ENCODE results near the gene FUT8.

The FUT8 gene

DNA sequence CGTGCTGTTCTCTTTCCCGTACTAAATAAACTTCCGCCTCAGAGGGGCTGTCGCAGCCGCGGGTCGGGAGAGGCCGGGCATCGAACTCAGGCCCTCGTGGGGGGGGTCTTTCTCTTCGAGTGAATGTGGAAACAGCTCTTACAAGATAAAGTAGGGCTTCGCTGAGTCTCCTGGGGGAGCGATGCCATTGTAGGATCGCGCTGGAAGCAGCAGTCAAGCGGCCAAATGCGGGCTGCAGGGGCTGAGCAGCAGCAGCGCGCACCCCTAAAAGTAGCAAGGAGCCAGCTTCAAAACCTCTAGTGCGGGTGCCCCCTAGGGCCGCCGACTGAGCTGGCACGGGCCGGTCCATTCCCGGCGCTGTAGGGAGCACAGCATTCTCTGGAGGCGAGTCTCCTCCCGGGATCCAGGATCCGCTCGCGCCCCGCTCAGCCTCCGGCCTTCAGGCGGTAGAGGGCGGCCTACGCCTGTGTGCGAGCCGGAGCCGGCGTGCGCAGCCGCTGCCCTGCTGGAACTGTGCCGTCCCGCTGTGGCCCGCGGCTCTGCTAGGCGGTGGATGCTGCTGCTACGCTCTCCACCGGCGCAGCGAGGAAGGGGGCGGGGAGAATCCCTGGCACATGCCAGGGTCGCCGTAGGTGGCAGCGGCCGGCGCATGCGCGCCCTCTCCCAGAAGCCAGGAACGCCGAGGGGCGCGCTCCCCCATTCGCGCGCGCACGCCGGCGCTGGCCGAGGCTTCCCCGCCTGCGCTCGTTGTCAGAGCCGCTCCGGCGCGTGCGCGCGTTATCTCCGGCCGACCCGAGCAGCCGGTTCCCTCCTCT is at the start of gene FUT8:
Gene FUT8 (plus strand): TSS at position 699 of the 815 bp plus-strand sequence. CDS start 148,834 bp downstream, outside the sequence.
- DNase-seq = peak; percentile 97

DNA sequence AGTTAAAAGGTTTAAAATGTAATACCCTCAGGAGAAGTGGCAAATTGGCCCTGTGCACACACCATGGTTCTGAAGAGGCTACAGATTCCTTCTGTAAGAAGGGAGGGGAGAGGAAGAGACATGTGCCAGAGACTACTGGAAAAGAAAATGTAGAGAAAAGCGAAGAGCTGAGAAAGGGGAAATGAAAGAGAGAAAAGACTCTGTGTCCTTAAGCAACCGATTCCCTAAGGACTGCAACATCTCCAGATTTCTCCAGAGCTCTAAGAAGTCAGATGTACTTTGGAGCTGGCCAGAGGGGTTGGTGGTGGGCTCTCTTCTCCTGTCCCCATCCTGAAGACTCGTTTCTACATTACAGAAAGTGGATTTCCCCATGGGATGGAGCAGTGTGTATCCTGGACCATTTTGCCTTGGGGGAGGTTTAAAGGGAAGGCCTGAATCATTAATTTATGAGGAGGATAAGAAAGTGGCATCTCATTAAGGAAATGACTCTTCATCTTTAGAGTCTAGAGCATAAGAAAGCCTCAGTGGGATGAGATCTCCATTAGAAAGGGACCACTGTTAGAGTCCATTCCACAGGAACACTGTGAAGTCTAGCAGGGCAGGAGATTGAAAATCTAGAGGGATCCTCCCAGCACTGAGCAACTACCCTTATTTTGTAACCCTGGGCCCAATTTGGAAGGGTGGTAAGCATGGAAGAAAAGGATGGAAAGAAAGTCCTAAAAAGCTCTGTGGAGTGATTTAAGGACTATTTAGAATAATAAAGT is 45.5 kb upstream of the FUT8 start:
- DNase-seq = no peak

DNA sequence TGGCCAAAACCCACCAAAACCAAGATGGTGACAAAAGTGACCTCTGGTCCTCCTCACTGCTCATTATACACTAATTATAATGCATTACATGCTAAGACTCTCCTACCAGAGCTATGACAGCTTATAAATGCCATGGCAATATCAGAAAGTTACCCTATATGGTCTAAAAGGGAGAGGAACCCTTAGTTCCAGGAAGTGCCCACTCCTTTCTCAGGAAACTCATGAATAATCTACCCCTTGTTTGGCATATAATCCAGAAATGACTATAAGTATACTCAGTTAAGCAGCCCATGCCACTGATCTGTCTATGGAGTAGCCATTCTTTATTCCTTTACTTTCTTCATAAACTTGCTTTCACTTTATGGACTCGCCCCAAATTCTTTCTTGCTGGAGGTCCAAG is 43.0 kb upstream of the FUT8 start:
- DNase-seq = peak; percentile 12

DNA sequence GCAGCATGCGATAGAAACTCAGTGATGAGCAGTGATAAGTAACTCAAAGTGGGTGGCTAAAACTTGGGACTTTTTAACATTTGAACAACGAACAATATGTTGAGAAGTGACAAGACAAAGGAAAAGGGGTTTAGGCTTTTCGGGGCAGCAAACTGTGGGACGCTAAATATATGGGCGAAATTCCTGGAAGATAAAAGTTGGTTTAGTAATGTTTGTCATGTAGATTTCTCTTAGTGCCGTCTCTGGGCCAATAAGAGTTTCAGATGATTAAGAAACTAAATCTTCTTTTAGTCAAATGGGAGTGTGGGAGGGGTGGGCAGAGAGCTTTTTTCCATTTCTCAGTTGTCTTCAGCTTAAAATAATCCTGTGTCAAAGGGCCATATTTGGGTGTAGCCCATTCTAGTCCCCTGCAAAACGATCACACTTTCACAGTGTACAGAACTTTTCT is 41.7 kb upstream of the FUT8 start:
- peak; percentile 30 for DNase-seq

DNA sequence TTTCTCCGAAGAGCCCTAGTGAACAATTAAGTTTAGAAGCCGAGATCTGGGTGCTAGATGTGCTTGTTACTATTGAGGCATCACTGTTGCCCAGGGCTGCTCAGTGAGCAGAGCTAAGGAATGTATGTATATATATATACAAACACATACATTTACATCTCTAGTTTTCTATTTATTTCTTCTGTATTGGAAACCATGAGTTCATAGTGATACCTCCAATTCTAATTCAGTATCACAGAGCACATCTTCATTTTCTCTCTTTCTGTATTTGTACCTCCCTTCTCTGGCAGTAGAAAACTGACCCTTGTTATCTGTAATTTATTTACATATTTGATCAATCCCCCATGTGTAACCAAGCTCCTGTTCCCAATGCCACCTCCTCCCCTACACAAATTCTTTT is 40.7 kb upstream of the FUT8 start:
- DNase-seq = no peak

DNA sequence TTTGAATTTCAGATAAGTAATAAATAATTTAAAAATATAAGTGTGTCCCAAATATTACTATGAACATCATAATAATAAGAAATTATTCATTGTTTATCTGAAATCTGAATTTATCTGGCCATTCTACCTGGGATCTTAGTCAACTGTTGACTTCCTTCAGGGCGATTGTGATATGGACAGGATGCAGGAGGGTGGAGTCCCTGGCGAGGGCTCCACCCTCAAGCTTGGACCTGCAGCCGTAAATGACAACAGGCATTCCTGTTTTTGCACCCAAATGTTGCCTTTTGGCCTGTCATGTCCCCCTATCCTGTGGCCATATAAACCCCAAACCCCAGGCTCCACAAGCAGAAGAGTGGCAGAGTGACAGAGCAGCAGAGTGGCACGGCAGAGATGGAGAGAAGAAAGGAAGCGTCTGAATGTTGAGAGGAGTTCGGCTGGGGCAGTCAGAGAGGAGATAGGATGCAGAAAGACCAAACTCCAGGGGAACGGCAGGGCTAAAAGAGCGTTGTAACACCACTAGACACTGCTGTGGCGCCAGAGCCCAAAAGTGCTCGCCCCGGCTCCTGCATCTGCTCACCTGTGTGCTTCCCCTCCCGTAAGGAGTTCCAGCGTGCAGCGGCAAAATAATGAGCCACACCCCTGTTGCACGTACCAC is 39.4 kb upstream of the FUT8 start:
- DNase-seq = no peak

DNA sequence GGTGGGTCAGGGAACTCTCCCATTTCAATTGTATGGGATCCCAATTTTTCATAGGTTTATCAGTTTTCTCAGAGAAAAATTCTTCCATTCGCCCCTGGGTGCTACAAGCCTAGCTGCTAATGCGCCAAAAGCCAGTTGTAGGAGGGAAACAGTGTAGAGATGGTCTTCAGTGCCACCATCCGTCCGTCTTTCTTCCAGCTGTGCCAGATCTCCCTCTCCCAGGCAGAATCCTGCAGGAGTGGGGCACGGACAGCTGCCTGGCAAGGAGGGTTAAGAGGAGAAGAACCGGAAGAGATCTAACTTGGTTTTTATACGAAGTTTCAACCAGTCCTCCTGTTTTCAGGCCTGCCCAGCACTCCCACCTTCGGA is 38.9 kb upstream of the FUT8 start:
- no peak for DNase-seq

DNA sequence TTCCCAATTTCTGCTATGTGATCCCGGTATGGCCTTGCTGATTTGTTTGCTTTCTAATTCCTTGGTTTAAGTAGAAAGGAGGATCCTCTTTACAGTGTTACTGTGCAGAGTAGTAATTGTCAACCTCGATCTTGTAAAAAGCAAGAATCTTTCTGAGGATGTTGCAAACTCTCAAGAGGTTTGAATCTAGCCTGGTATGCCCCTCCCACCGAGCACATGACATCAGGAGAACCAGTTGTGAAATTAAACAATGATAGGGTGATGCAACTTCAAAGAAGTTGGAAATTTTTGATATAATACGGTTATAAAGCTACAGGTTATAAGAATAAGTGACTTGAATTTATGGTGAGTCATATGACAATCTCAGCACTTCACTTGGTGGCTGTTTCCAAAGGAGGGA is 35.0 kb upstream of the FUT8 start:
- DNase-seq = no peak

DNA sequence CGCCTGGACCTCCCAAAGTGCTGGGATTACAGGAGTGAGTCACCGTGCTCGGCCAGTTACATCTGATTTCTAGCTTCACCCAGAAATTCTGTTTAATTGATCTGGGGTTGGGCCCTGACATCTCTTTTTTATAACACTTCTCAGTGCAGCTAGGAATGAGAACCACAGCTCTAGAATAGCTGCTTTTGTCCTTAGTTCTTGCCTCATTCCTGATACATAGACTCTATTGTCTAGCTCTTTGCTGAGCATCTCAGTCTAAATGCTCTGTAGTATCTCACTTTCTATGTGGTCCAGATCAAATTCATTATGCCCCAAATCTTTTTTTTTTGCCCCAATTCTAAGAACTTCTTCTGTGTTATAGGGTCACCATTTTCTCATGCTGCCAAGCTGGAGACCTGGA is 29.9 kb upstream of the FUT8 start:
- no peak for DNase-seq

DNA sequence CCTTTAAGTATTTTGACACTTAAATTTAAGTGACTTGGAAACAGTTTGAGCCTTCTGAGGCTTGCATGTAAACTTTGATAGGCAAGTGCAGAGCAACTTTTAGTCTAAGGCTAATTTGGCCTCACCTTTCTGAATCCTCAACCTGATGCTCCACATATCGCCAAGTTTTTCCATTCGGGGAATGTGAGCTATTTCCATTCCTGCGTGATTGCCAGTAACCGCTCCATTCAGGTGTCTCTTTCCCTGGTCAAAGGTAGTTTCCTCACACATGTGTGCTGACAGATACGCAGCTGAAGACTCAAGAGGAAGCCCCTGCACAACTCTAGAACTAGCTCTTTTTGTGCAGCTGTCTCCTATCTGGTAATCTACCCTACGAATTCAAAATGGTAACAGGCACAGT is 25.4 kb upstream of the FUT8 start:
- no peak for DNase-seq

DNA sequence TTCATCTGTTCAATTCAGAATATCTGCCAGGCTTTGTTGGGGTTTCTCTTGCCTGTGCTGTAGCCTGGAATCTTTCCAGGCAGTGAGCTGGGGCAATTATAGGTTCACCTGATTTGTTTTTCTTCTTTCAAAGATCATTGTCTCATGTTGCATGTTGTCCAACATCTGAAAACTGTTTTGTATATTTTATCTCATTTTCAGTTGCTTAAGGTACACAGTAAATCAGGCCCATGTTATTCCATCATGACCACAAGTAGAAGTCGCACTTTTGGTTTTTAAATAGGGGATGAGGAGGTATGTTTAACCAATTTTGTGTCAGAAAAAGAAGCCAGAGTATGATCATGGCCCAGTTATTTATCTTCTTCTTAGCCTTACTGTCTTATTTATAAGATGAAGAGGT is 24.9 kb upstream of the FUT8 start:
- no peak for DNase-seq

DNA sequence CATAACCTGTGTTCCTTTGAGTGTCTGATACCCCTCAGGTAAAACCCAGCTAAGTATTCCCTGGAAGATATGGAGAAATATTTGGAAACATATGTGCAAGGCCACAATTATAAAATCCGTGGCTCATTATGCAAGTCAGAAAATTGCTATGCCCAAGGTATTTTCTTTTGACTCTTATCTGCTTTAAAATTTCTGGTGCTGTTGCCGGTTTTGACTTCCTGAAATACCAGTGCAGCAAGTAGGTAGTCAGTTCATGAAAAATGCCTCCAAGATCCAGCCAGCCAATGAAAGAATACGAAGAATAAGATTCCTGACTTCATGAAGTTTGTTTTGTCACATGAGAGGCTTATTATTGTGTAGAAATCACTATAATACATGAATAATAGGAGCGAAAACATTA is 20.2 kb upstream of the FUT8 start:
- no peak for DNase-seq

DNA sequence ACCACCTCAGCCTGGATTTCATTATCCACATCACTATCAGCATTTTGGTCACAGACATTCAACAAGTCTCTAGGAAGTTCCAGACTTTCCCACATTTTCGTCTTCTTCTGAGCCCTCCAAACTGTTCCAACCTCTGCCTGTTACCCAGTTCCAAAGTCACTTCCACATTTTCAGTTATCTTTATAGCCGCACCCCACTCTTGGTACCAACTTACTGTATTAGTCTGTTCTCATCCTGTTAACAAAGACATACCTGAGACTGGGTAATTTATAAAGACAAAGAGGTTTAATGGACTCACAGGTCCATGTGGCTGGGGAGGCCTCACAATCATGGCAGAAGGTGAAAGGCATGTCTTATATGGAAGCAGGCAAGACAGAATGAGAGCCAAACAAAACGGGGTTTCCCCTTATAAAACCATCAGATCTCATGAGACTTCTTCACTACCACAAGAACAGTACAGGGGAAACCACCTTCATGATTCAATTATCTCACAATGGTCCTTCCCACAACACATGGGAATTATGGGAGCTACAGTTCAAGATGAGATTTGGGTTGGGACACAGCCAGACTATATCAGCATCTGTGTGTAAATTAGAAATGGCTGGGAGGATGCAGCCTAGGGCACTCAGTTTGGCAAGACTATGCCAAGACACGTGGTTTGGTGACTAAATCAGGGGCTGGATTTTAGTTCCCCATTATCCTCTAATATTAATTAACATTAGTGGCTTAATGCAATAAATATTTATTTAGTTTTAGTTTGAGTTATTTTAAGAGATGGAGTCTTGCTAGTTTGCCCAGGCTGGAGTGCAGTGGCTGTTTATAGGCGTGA is 16.2 kb upstream of the FUT8 start:
- DNase-seq = no peak

DNA sequence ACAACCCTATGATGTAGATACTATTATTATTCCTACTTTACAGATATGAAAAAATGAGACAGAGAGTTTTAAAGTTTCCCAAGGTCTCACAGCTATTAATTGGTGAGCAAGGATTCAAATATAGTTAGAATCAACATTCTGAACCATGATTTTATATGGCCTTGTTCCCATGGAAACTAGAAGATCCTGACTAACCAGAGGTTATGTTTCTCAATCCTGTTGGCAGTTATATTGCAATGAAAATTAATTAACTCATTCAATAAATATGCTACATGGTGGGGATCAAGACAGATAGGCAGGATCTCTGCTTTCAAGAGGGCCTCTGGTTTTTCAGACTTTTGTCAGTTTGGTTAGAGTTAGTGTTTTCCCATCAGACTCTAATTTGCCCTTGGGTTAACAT is 9.3 kb upstream of the FUT8 start:
- no peak for DNase-seq

DNA sequence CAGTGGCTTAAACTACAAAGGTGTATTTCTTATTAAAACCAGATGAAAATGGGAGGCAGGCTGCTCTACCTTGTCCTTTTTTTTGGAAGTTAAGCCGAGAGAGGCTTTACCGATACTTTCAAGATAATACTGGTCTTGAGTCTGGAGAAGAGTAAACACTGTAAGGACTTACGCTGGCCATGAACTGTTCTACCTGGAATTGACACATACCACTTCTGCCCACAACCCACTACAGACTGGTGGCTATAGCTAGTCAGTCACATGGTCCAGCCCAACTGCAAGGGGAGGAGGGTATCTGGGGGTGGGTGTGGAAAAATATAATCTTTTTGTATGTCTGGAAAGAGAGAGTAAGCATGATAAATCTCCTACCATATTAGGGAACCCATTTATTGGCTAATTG is 4.4 kb upstream of the FUT8 start:
- no peak for DNase-seq

DNA sequence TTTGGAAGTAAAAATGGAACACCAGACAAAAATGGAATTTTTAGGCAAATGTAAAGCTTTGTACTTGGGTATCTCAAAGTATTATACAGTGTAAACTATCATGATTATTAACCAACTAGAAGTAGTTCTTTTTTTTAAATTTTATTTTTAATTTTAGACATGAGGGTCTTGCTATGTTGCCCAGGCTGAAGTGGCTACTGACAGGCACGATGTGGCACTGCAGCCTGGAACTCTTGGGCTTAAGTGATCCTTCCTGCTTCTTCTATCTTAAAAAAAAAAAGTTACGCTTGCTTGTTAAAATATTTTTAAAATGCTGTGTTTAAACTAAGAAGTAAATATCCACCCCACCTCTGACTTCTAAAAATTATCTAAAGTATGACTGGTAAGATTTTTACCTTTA is 1.9 kb upstream of the FUT8 start:
- no peak for DNase-seq

DNA sequence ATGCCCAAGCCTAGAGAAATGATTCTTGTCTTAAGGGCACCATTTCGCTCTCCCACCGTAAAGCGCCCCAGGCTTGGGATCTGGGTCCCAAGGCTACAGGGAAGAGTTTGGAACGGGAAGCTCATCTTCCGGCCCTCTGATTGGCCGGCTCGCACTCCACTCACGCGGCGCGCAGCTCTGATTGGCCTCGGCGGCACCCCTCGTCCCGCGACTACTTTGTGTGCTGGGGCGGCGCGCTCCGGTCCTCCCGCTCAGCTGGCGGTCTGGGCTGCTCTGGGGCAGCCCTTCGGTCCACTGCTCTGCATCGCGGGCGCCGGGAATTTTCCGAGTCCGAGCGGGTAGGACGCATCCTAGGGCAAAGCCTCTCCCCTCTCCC is 886 bp upstream of the FUT8 start:
- DNase-seq = peak; percentile 85

DNA sequence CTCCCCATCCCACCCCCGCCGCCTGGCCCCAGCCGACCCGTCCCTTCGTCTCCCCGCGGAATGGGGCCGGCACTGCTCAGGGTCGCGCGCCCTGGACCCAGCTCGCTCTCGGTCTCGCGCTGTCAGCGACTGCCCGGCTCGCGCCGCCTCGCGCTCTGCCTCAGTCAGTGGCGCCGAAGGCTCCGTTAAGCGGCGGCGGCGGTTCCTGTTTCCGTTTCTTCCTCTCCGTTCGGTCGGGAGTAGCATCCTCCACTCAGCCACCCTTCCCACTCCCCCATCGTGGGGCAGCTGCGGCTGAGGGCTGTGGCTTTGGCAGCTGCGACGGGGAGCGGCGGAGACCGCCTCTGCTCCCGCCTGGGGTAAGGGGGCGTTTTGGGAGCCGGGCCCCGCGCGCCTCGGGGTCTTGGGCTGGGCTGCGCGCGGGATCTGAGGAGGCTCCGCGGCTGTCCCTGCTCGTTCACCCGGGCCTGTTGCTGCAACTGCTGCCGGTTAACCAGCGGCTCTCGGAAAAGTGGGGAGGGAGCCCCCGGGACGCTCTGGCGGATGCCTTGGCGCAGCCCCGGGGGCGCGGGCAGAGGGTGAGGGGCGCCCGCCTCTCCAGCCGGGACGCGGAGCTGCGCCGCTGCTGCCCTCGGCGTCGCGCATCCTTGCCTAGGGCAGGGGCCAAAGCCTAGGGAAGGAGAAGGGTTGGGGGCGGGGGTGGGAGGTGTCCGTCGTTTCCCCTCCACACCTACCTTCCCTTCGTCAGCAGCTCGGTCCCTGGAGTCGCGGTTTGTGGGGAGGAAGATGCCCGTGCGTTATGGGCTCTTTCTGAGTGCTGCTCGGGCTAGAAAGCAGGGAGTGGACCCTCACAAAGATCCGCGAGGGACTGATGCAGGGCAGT is 567 bp downstream of the FUT8 start:
- DNase-seq = peak; percentile 77

DNA sequence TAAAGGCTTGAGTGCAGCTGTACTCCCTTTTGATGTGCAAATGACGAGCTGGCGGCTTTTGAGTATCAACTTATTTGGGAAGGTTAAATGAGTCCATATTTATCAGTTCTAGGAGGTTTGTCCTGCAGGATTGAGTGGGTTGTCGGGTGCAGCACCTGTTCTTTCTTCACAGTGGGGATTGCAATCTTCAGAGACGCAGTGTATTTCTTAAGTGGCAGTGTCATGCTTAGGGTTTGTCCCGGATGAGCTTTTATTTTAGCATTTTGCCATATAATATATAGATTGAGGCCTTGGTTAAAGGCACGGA is 1.2 kb downstream of the FUT8 start:
- DNase-seq = no peak

DNA sequence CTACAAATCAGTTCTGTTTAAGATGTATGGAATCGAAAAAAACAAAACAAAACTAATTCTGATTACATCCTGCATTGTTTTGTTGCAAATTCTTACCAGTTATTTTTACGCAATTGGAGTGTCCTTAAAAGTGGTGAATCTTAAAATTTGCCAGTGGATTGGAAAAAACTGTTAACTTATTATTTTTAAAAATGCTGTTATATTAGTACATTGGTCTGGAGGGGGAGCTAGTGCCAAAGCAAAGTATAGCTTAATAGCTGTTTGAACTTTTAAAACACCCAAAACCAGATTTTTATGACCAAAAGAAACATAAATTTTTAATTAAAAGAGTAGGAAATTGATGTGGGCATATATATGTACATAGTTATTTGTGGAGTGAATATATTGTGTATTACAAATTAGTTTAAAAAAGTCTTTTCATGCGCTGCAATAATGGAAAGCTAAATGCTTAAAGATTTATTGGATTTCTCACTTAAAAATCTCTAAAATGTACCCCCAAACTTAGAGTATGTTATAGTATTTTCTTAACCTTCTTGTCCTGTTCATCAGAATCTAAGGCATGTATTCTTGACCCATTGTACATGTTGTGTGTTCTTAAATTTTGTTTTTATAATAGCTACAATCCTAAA is 2.5 kb downstream of the FUT8 start:
- DNase-seq = no peak

DNA sequence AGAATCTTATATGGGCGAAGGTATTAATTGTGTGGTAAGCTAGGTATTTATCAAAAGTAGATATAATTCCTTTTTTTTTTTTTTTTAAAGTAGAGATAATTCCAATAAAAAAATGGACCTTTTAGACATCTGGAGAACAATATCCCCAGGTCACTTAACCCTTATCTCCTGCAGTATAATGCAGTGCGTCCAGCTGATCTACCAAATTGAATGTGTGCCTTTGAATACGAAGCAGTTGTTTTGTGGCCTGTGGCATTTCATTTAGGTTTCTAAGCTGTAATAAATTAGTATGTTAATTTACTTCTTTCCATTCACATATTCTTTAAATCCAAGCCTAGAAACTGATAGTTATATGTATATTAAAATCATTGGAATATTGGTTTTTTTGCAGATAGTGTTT is 3.1 kb downstream of the FUT8 start:
- DNase-seq = no peak
